HuH-7 (cell line): ENCODE results near the gene NR1H4.
"Not testable (repeated sequence)": the region's sequence is repeated elsewhere in the genome, so short reads cannot be mapped to it uniquely, and the experiment has no call there.

Experiments
- DNase-seq: peaks from one replicate; pipeline ENCODE4 v3.0.0; 2011; ENCODE audit warnings: low spot score

NR1H4 gene

GRCh38 chr12:100573292-100574186 lies 99.9 kb downstream of the NR1H4 start, which contains the start of gene GAS2L3:
Gene GAS2L3, plus strand, starts transcription at chr12:100573684. Its CDS starts 21,221 bp downstream, at chr12:100594905.
- DNase-seq = peak; percentile 82

GRCh38 chr12:100574187-100575074 lies 100.8 kb downstream of the NR1H4 start:
- DNase-seq = no peak

GRCh38 chr12:100576331-100577036 lies 102.8 kb downstream of the NR1H4 start:
- DNase-seq = no peak

- no peak for DNase-seq
These were observed 105.3 kb downstream of the NR1H4 start for GRCh38 chr12:100578923-100579322.

- no peak for DNase-seq
These were observed 106.2 kb downstream of the NR1H4 start for GRCh38 chr12:100579844-100580243.

GRCh38 chr12:100584256-100584655 lies 110.6 kb downstream of the NR1H4 start:
- DNase-seq = no peak

- DNase-seq = no peak
These were observed 118.3 kb downstream of the NR1H4 start for GRCh38 chr12:100591979-100592378.

GRCh38 chr12:100593490-100593889 lies 119.8 kb downstream of the NR1H4 start:
- DNase-seq = no peak

GRCh38 chr12:100601626-100602025 lies 128.0 kb downstream of the NR1H4 start:
- DNase-seq = no peak

GRCh38 chr12:100602997-100603396 lies 129.3 kb downstream of the NR1H4 start:
- not testable (repeated sequence) for DNase-seq

- DNase-seq = no peak
These were observed 135.1 kb downstream of the NR1H4 start for GRCh38 chr12:100608776-100609175.

- no peak for DNase-seq
These were observed 137.2 kb downstream of the NR1H4 start for GRCh38 chr12:100610666-100611430.

GRCh38 chr12:100612606-100613005 lies 138.9 kb downstream of the NR1H4 start:
- no peak for DNase-seq
